Psoas muscle (tissue), 8 donors: Measurements from ENCODE around the gene KNDC1. TPM values are rescaled to one million over a fixed set of nuclear protein-coding genes. Genes with fewer than 3 reads are reported as not detected.
A peak's percentile ranks its signal among the peaks of the same experiment; 100 is the strongest.

Experiments used
- ATAC-seq, 4 donors: fragments of 200-7000 bp; cut with Tn5 transposase; one replicate each; pipeline ENCODE4 v1.9.1; 2020; ENCODE audit warnings: moderate library complexity in 3 of 4, mild to moderate bottlenecking in 2 of 4
- DNase-seq, 2 donors: peaks; one replicate each; pipeline ENCODE4 v3.0.0-alpha.2; 2020
- H3K27ac ChIP-seq: fragments of 200-600 bp; one replicate; pipeline ENCODE4 v1.8.0; 2022
- H3K27me3 ChIP-seq, 3 donors: fragments of 200-600 bp in 1 of 3; one replicate each; pipeline versions ENCODE4 v1.6.1 to v1.8.0; 2013 to 2022; ENCODE audit warnings: low read length in 2 of 3, mild to moderate bottlenecking in 2 of 3, moderate library complexity in 1 of 3; ENCODE audit not compliant: insufficient read depth in 3 of 3
- H3K36me3 ChIP-seq, 2 donors: fragments of 200-600 bp in 1 of 2; one replicate each; pipeline versions ENCODE4 v1.6.1 to v1.8.0; 2013 to 2022; ENCODE audit warnings: low read depth in 1 of 2, mild to moderate bottlenecking in 1 of 2, moderate library complexity in 1 of 2; ENCODE audit not compliant: insufficient read depth in 1 of 2
- H3K4me1 ChIP-seq: fragments of 200-600 bp; one replicate; pipeline ENCODE4 v1.8.0; 2022
- H3K4me3 ChIP-seq: fragments of 200-600 bp; one replicate; pipeline ENCODE4 v1.8.0; 2022; ENCODE audit warnings: mild to moderate bottlenecking
- H3K9me3 ChIP-seq: fragments of 200-600 bp; one replicate; pipeline ENCODE4 v1.8.0; 2022
- CTCF ChIP-seq: fragments of 200-600 bp; IDR thresholded peaks from one replicate; pipeline ENCODE4 v1.8.0; 2022; ENCODE audit warnings: antibody characterized with exemption
- WGBS, 3 donors: extraction: QIAGEN DNeasy Blood & Tissue Kit; methylation state at CpG; one replicate each; pipeline versions ENCODE4 v1.1.6 to v1.1.7; 2013; 5-methylcytosine and 5-hydroxymethylcytosine counted together
- intact Hi-C, 2 donors: fragments of 100-400 bp; cut with DNase I; formaldehyde crosslinking; loops; one replicate each; pipeline versions ENCODE4 v1.11.0 to v1.14.2; 2022
- polyA plus RNA-seq, 3 donors: library from polyadenylated mRNA; stranded (reverse); fragments of 200-250 nt; gene quantifications; one replicate each; pipeline ENCODE4 v1.2.3, GENCODE V29; 2013
- total RNA-seq, 4 donors: library from RNA; stranded (reverse); fragmentation: NEBNext Ultra II Directional in 2 of 4; extraction: Animal tissue kit (Norgen Biotek cat#: 25700) in 2 of 4; gene quantifications; one replicate each; pipeline versions ENCODE4 v1.2.1 to v1.2.4, GENCODE V29; 2021 to 2023
- donor health status: healthy with polysubstance abuse.
- donor health status: DM: no; HTN: no; CAD: no; lungs with moderate emphysema.
- donor health status: Bipolar disorder and iron deficiency.
- donor health status: healthy.
- donor health status: DM: yes; HTN: yes; CAD: no.
- donor health status: DM: no; HTN: no; CAD: no.
- donor health status: DM: no; HTN: no; CAD: no.
- donor health status: DM: yes; HTN: yes; CAD: no.

KNDC1 gene
- total and polyA plus RNA-seq, 7 donors = under 0.01 to 0.10 (median 0.01) TPM; not detected in 4

- no peak overlapping the region for H3K4me3 ChIP-seq
- no peaks in the 10 kb centered on the region for H3K36me3 ChIP-seq
- H3K27ac ChIP-seq = no peak overlapping the region
- no peaks in the 10 kb centered on the region for H3K4me1 ChIP-seq
- peaks cover 7 to 79% (median 43%) of the 10 kb centered on the region in 3 donors for H3K27me3 ChIP-seq
- intact Hi-C loops = no loop called here
- ATAC-seq (no peak), DNase-seq (no peak)
- H3K9me3 ChIP-seq = no peaks in the 10 kb centered on the region
- WGBS, 3 donors = 82 to 87% (median 84%) methylated on average over 14 to 21 of the region's 21 CpGs
- no peak for TF ChIP-seq CTCF
Measured at GRCh38 chr10:133227256-133227655, 67.2 kb downstream of the KNDC1 start.

- 4 to 6% (median 5%) methylated on average over 47 to 58 of the region's 58 CpGs for WGBS, 3 donors
Measured at GRCh38 chr10:133229265-133230043, 69.4 kb downstream of the KNDC1 start.

GRCh38 chr10:133230044-133230361 lies 70.0 kb downstream of the KNDC1 start, which contains the start of gene UTF1:
UTF1 (plus strand) TSS chr10:133230217; CDS start chr10:133230289, 72 bp downstream.
- ATAC-seq (no peak), DNase-seq (no peak)
- no peak within 1 kb of the TSS for H3K27ac ChIP-seq
- H3K27me3 ChIP-seq = peaks cover 7 to 92% (median 41%) of the 10 kb centered on the region in 3 donors
- no peaks in the 10 kb centered on the region for H3K9me3 ChIP-seq
- H3K4me1 ChIP-seq = no peaks in the 10 kb centered on the region
- intact Hi-C loops = no loop called here
- peak within 1 kb of the TSS; percentile 25 for H3K4me3 ChIP-seq
- no peak for TF ChIP-seq CTCF
- H3K36me3 ChIP-seq = no peaks in the 10 kb centered on the region
- 0 to 2% (median 0%) methylated on average over 21 to 48 of the region's 49 CpGs for WGBS, 3 donors

More at GRCh38 chr10:133229265-133230043, 69.4 kb downstream of the KNDC1 start:
- ATAC-seq = no peak
- H3K4me3 ChIP-seq = no peak overlapping the region
- TF ChIP-seq CTCF = no peak
- no peaks in the 10 kb centered on the region for H3K36me3 ChIP-seq
- intact Hi-C loops = no loop called here
- peaks cover 7 to 96% (median 46%) of the 10 kb centered on the region in 3 donors for H3K27me3 ChIP-seq
- H3K4me1 ChIP-seq = no peaks in the 10 kb centered on the region
- DNase-seq = no peak
- H3K9me3 ChIP-seq = no peaks in the 10 kb centered on the region
- no peak overlapping the region for H3K27ac ChIP-seq

GRCh38 chr10:133230387-133231195 lies 70.6 kb downstream of the KNDC1 start:
- Histone ChIP-seq H3K4me1 (no peaks in the 10 kb centered on the region), H3K4me3 (peak overlapping the region; percentile 25), H3K27ac (no peak overlapping the region), H3K36me3 (no peaks in the 10 kb centered on the region), H3K9me3 (no peaks in the 10 kb centered on the region), H3K27me3 (peaks cover 7 to 92% (median 45%) of the 10 kb centered on the region in 3 donors)
- DNase-seq (no peak), ATAC-seq (no peak)
- intact Hi-C loops = no loop called here
- 1 to 2% (median 2%) methylated on average over 53 to 122 of the region's 122 CpGs for WGBS, 3 donors
- no peak for TF ChIP-seq CTCF
